GM18508 (cell line): ENCODE data around the gene PPP5C.
"Not testable (repeated sequence)": the region's sequence is repeated elsewhere in the genome, so short reads cannot be mapped to it uniquely, and the experiment has no call there.

ENCODE experiments used
- ATAC-seq: cut with Tn5 transposase; IDR thresholded peaks from one replicate; pipeline ENCODE4 v1.9.1; 2021; ENCODE audit warnings: moderate number of reproducible peaks; ENCODE audit not compliant: insufficient read depth, unreplicated experiment

Gene PPP5C

GRCh38 chr19:46357846-46358583, 11.1 kb downstream of the PPP5C start:
- no peak for ATAC-seq

- ATAC-seq, result no peak
Observed at GRCh38 chr19:46361915-46362314, 15.0 kb downstream of the PPP5C start.

- no peak for ATAC-seq
Observed at GRCh38 chr19:46364359-46364758, 17.5 kb downstream of the PPP5C start.

- ATAC-seq, result no peak
Observed at GRCh38 chr19:46365561-46365960, 18.7 kb downstream of the PPP5C start.

GRCh38 chr19:46366620-46367292, 19.9 kb downstream of the PPP5C start:
- ATAC-seq, result no peak

GRCh38 chr19:46367426-46367825, 20.5 kb downstream of the PPP5C start:
- ATAC-seq, result no peak

- no peak for ATAC-seq
Observed at GRCh38 chr19:46368116-46368515, 21.2 kb downstream of the PPP5C start.

GRCh38 chr19:46369817-46370216, 22.9 kb downstream of the PPP5C start:
- no peak for ATAC-seq

- no peak for ATAC-seq
Observed at GRCh38 chr19:46371371-46371901, 24.5 kb downstream of the PPP5C start.

- ATAC-seq, result no peak
Observed at GRCh38 chr19:46372901-46373490, 26.1 kb downstream of the PPP5C start.

- no peak for ATAC-seq
Observed at GRCh38 chr19:46373491-46374359, 26.8 kb downstream of the PPP5C start.

GRCh38 chr19:46374536-46375475, 27.9 kb downstream of the PPP5C start:
- no peak for ATAC-seq

GRCh38 chr19:46375476-46376067, 28.7 kb downstream of the PPP5C start:
- not testable (repeated sequence) for ATAC-seq

GRCh38 chr19:46376241-46377153, 29.6 kb downstream of the PPP5C start:
- no peak for ATAC-seq

- no peak for ATAC-seq
Observed at GRCh38 chr19:46378268-46378667, 31.4 kb downstream of the PPP5C start.

- no peak for ATAC-seq
Observed at GRCh38 chr19:46380690-46381089, 33.8 kb downstream of the PPP5C start.

GRCh38 chr19:46381346-46381745, 34.5 kb downstream of the PPP5C start:
- ATAC-seq, result no peak
